Right ventricle myocardium inferior (tissue), 1 donor: Measurements from ENCODE around the gene ARHGEF17. TPM values are rescaled to one million over a fixed set of nuclear protein-coding genes. Genes with fewer than 3 reads are reported as not detected.
A peak's percentile ranks its signal among the peaks of the same experiment; 100 is the strongest.

Experiments used
- ATAC-seq: fragments of 200-7000 bp; cut with Tn5 transposase; one replicate; pipeline ENCODE4 v1.9.1; 2020; ENCODE audit warnings: mild to moderate bottlenecking, moderate library complexity
- DNase-seq: peaks from one replicate; pipeline ENCODE4 v3.0.0; 2021; ENCODE audit errors: missing footprints
- intact Hi-C: fragments of 100-400 bp; cut with DNase I; formaldehyde crosslinking; loops from one replicate; pipeline ENCODE4 v1.11.0; 2022
- total RNA-seq: library from RNA; stranded (reverse); fragmentation: NEBNext Ultra II Directional; extraction: Animal tissue kit (Norgen Biotek cat#: 25700); gene quantifications from one replicate; pipeline ENCODE4 v1.2.1, GENCODE V29; 2021
- donor health status: DM: no; HTN: yes; CAD: no; lungs with severe emphysema.

Gene ARHGEF17
- total RNA-seq, 1 donor from 2014 or later = 57.1 TPM

GRCh38 chr11:73393479-73394415, 85.7 kb downstream of the ARHGEF17 start:
- intact Hi-C loops = loop anchor here (2.0 kb wide), 2 partner anchors 41 to 87 kb away; no protein-coding TSS in a partner anchor
- peak; percentile 64 for ATAC-seq
- peak; percentile 84 for DNase-seq

- no peak for ATAC-seq
- intact Hi-C loops = no loop called here
- no peak for DNase-seq
Measured at GRCh38 chr11:73394416-73395296, 86.6 kb downstream of the ARHGEF17 start.

GRCh38 chr11:73395297-73396208, 87.5 kb downstream of the ARHGEF17 start:
- no peak for DNase-seq
- intact Hi-C loops = no loop called here
- no peak for ATAC-seq

GRCh38 chr11:73396251-73396930, 88.3 kb downstream of the ARHGEF17 start:
- DNase-seq (no peak), ATAC-seq (no peak)
- intact Hi-C loops = no loop called here

- DNase-seq (no peak), ATAC-seq (no peak)
- intact Hi-C loops = no loop called here
Measured at GRCh38 chr11:73396985-73397384, 88.9 kb downstream of the ARHGEF17 start.

- no peak for DNase-seq
- intact Hi-C loops = no loop called here
- ATAC-seq = no peak
Measured at GRCh38 chr11:73397468-73398131, 89.5 kb downstream of the ARHGEF17 start.

- ATAC-seq (no peak), DNase-seq (no peak)
- intact Hi-C loops = no loop called here
Measured at GRCh38 chr11:73398132-73398526, 90.1 kb downstream of the ARHGEF17 start.

GRCh38 chr11:73398721-73399120, 90.6 kb downstream of the ARHGEF17 start:
- no peak for ATAC-seq
- no peak for DNase-seq
- intact Hi-C loops = no loop called here

- ATAC-seq = peak; percentile 14
- DNase-seq = no peak
- intact Hi-C loops = no loop called here
Measured at GRCh38 chr11:73399159-73399590, 91.1 kb downstream of the ARHGEF17 start.

GRCh38 chr11:73399636-73400035, 91.6 kb downstream of the ARHGEF17 start:
- DNase-seq = no peak
- intact Hi-C loops = loop anchor here (5.0 to 10.0 kb wide), 3 partner anchors 128 to 225 kb away; partner anchors contain the start of gene FAM168A
- ATAC-seq = no peak

- no peak for ATAC-seq
- intact Hi-C loops = loop anchor here (5.0 to 10.0 kb wide), 3 partner anchors 127 to 225 kb away; partner anchors contain the start of gene FAM168A
- no peak for DNase-seq
Measured at GRCh38 chr11:73400293-73400692, 92.2 kb downstream of the ARHGEF17 start.

- no peak for ATAC-seq
- intact Hi-C loops = loop anchor here (5.0 to 10.0 kb wide), 3 partner anchors 126 to 223 kb away; partner anchors contain the start of gene FAM168A
- DNase-seq = no peak
Measured at GRCh38 chr11:73401217-73401923, 93.3 kb downstream of the ARHGEF17 start.

GRCh38 chr11:73401924-73402833, 94.1 kb downstream of the ARHGEF17 start:
- intact Hi-C loops = loop anchor here (5.0 to 10.0 kb wide), 3 partner anchors 125 to 223 kb away; partner anchors contain the start of gene FAM168A
- ATAC-seq (no peak), DNase-seq (no peak)

- intact Hi-C loops = loop anchor here (5.0 to 10.0 kb wide), 3 partner anchors 124 to 222 kb away; partner anchors contain the start of gene FAM168A
- ATAC-seq (no peak), DNase-seq (no peak)
Measured at GRCh38 chr11:73402834-73403185, 94.7 kb downstream of the ARHGEF17 start.

GRCh38 chr11:73403541-73403940, 95.5 kb downstream of the ARHGEF17 start:
- intact Hi-C loops = loop anchor here (5.0 to 10.0 kb wide), 3 partner anchors 124 to 221 kb away; partner anchors contain the start of gene FAM168A
- DNase-seq = no peak
- ATAC-seq = no peak
